Stimulated activated CD8-positive, alpha-beta memory T cell treated with anti-CD3 and anti-CD28 coated beads, Interleukin-12 subunit alpha, Interleukin-12 subunit beta, amount 100 ng/mL, for 24 hours (primary cell): Measurements from ENCODE around the gene RHCG.

Experiments used
- DNase-seq: peaks from one replicate; pipeline ENCODE4 v3.0.0-alpha.2; 2020; ENCODE audit errors: extremely low read depth

Gene RHCG

GRCh38 chr15:89444241-89445225 lies 51.9 kb downstream of the RHCG start:
- no peak for DNase-seq

- no peak for DNase-seq
Measured at GRCh38 chr15:89443581-89443980, 52.8 kb downstream of the RHCG start.

- no peak for DNase-seq
Measured at GRCh38 chr15:89442671-89443307, 53.6 kb downstream of the RHCG start.

- DNase-seq, result no peak
Measured at GRCh38 chr15:89442155-89442554, 54.2 kb downstream of the RHCG start.

GRCh38 chr15:89441295-89441812 lies 55.0 kb downstream of the RHCG start:
- no peak for DNase-seq

GRCh38 chr15:89439764-89440163 lies 56.6 kb downstream of the RHCG start:
- DNase-seq, result no peak

GRCh38 chr15:89436560-89437311 lies 59.6 kb downstream of the RHCG start:
- no peak for DNase-seq

- DNase-seq, result no peak
Measured at GRCh38 chr15:89435362-89435761, 61.0 kb downstream of the RHCG start.

- no peak for DNase-seq
Measured at GRCh38 chr15:89433686-89434085, 62.7 kb downstream of the RHCG start.

- peak; percentile 62 for DNase-seq
Measured at GRCh38 chr15:89430530-89431341, 65.6 kb downstream of the RHCG start.

GRCh38 chr15:89429986-89430385 lies 66.4 kb downstream of the RHCG start:
- DNase-seq, result no peak

- DNase-seq, result no peak
Measured at GRCh38 chr15:89429023-89429422, 67.4 kb downstream of the RHCG start.

GRCh38 chr15:89428246-89428645 lies 68.1 kb downstream of the RHCG start:
- DNase-seq, result no peak

GRCh38 chr15:89426500-89426899 lies 69.9 kb downstream of the RHCG start:
- no peak for DNase-seq

GRCh38 chr15:89423981-89424380 lies 72.4 kb downstream of the RHCG start:
- DNase-seq, result no peak
